Nucleus accumbens (tissue), 56 donors: Measurements from ENCODE around the gene SCUBE2.
"Not testable (repeated sequence)": the region's sequence is repeated elsewhere in the genome, so short reads cannot be mapped to it uniquely, and the experiment has no call there.

Source experiments
- DNase-seq, 56 donors: peaks; one replicate each; lab custom pipeline; 2025; lab: John Stamatoyannopoulos, UW

Gene SCUBE2

DNA sequence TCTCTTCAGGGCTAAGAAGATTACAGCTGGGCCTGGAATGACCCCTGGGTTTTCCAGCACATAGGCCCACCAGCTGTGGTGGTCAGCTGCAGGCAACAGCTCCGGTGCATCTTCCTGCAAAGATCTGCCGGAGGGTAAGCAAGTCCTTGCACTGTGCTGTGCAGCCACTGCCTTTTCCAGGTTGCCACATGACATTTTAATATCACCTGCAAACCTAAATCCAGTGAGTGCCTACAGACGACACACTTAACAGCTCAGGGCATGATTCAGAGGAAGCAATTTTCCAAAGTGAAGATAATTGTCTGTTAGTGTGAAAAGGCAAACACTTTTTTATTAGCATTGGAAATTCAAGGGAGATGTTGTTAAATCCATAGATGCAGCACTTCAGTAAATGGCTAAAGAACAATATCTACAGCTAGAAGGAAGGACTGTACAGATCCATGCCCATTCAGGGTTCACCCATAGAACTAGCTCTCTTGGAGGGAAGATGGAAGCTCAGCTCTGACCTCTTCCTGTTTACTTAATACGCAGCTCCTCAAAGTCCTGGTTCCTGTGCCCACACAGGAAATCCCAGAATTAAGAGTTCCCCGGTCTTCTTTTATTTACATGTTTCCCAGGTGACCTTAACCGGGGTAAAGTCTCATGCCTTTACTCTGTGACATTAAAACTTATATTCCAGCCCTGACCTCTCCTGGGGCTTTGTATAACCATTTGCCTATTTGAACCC lies 74.3 kb downstream of the SCUBE2 start:
- DNase-seq: peak in 6 of 56 donors; percentile 12 to 45 (median 22)

DNA sequence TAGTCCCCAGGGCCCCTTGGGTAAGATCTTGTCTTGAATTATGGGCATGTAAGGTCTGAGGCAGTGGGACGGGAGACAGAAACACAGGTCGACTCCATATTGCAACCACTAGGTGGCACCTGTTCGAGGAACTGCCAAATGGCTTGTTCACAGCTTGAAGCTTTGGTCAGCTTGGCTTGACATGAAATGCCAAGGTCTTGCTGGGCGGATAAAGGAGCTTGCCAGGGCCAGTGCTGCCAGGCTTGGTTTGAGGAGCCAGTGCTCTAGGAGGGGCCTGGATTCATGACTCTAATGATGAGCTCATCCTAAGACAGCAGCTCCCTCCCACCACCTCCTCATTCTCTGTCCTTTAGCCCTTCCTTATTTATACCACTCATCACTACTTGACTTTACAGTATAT lies 75.7 kb downstream of the SCUBE2 start:
- DNase-seq: peak in 40 of 56 donors; percentile 7 to 73 (median 33)

DNA sequence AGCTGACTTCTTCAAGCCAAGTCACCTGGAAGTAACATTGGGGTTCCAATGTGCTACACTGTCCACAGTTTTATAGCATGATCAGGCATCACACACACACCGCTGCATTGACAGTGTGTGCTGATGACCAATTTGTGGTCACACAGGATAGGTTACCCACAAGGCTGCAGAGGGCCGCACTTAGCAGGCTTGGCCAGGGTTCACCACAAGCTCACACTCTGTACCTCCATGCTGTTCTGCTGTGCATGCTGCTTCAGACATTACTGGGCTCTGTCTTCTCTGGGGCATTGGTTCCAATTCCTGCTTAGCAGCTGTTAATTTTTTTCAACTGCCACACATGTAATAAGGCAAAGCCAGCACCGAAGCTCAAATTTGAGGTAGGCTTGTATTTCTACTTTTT lies 76.6 kb downstream of the SCUBE2 start:
- DNase-seq: no peak

- DNase-seq: no peak
These were observed 78.0 kb downstream of the SCUBE2 start for GRCh38 chr11:9013373-9013772.

GRCh38 chr11:9009538-9009937 lies 81.9 kb downstream of the SCUBE2 start:
- DNase-seq: not testable (repeated sequence)

GRCh38 chr11:9008661-9009060 lies 82.7 kb downstream of the SCUBE2 start:
- DNase-seq: no peak

DNA sequence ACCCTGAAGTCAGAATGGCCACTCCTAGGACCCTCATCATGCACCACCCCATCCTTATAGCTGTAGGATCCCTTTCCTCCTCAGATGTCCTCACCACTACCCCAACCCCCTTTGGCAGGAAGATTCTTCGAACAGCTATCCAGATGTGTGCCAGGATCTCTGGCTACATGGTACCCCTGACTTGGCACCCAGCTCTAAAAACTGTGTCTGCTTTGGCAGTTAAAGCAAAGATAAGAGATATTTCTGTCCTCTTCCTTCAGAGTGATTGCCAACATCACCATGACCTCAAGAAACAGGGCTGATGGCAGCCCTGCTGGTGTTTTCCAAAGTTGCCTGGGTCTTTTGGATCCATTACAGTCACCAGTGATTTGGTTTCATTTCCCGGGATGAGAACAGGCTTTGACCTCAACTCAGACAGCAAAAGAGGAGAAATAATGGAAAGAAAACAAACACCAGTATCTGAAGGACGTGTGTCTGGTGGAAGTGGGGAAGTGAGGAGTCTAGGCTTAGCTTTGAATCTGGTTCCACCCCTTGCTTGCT lies 83.3 kb downstream of the SCUBE2 start:
- no peak for DNase-seq

DNA sequence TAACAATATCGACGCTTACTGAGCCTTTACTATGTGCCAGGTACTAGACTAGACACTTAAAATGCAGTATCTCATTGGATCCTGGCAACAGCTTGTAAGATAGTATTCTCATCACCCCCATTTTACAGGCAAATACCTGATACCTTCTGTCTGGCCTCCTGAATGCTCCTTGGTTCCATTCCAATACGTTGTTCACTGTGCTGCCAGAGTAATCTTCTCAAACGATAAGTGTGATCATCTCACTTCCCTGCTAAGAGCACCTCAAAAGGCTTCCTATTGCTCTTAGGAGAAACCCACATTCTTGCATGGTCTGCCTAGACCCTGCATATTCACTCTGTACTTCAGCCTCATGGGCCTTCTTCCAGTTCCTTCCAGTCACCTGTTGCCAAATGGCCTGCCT lies 86.3 kb downstream of the SCUBE2 start:
- DNase-seq: no peak

DNA sequence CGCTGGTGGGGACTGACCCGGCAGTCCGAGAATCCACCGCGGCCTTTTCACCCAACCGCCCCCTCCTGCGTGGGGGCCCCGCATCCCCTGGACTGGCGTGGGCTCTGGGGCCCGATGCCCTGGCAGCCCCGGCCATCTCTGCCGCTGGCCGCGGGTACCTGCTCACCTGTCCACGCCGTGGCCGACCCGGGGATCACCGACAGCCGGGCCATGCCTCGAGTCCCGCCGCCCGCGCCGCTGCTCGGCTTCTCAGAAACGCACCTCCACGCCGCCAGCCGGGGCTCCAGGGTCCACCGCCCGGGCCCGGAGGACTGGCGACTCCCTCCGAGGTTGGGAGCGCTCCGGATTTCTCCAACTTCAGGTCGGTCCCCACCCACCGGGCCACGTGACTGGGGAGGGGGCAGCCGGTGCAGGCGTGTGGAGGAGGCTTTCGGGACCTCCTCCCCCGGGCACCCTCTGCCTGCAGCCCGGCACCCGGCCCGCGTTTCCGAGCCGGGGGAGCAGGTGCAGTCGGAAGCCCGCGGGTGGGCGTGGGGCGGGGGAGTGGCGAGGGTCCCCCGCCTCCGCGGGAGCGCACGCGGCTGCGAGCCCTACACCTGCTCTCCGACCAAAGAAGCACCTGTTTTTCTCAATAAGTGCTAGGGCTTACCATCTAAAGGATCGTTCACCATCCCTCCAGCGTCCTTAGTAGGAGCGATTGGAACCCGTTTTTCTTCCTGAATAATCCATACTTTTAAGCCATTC lies 87.0 kb downstream of the SCUBE2 start:
- DNase-seq: peak in 2 of 56 donors; percentile 14 to 71

GRCh38 chr11:9003573-9004182 lies 87.7 kb downstream of the SCUBE2 start, which contains the start of gene NRIP3:
NRIP3 (minus strand) TSS chr11:9004001; CDS start chr11:9003935, 66 bp downstream.
- peak in 36 of 56 donors; percentile 4 to 81 (median 36) for DNase-seq

DNA sequence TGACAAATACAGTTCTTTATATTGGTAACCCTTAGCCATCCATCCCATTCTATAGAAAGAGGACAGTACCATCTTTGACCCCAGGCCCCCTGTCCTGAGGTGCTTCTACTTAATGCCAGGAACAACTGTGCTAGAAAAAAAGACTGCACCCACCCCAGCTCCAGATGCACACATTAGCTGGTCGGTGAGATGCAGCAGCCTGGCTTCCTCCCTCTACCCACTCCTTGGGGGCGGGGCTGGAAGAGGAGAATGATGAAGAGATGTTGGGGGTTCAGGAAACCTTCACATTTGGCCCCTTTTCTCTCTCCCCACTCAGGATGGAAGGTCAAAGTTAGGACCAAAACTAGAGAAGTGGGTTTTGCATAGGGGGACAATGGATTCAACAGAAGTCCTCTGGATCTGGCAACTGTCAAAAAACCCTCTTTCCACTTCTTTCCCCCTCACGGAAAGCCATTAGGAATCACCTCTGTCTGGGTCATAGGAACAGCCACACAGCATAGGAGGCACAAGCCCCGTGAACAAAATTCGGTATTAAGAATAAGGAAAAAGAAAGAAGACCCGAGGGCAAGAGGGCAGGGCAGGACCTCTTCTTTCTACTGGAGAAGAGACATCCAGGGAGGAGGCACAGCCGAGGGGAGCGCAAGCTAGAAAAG lies 88.4 kb downstream of the SCUBE2 start:
- peak in 2 of 56 donors; percentile 5 to 16 for DNase-seq

DNA sequence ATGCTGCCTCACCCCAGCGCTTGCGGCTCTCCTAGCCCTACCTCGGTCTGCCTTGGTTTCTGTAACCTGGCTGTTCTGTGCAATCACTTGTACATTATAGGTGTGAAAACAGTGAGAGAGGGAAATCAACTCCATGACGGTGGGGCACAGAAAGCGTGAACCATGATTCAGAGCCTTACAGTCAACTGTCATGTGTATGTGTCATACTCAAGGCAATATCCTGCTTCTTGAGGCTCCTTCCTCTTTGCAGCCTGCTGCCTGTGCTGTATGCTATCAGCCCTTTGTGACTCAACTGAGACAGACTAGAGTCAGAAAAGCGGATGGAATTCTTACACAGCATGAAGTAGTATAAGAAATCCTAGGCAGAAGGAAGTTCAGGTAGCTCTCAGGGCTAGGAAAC lies 89.7 kb downstream of the SCUBE2 start:
- peak in 5 of 56 donors; percentile 8 to 21 (median 16) for DNase-seq

GRCh38 chr11:8998017-8998416 lies 93.4 kb downstream of the SCUBE2 start:
- no peak for DNase-seq

DNA sequence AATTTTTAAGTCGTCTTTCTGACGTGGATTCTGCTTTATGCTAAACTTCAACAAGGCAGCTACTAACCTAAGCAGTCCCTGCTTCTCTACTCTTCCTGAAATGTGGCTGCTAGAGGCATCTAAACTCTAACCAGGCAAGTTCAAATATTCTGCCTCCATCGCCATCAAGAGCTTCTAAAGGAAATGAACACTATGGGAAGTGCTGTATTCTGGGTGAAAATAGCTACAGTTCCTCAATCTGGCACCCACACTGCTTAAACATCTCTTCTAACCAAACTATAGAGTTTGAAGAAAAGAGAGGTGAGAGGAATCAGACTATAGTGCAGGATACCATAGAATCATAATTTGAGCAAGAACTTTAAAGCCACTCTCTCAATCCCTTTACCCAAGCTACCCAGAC lies 93.9 kb downstream of the SCUBE2 start:
- DNase-seq: no peak

GRCh38 chr11:8989453-8989852 lies 101.9 kb downstream of the SCUBE2 start:
- no peak for DNase-seq

DNA sequence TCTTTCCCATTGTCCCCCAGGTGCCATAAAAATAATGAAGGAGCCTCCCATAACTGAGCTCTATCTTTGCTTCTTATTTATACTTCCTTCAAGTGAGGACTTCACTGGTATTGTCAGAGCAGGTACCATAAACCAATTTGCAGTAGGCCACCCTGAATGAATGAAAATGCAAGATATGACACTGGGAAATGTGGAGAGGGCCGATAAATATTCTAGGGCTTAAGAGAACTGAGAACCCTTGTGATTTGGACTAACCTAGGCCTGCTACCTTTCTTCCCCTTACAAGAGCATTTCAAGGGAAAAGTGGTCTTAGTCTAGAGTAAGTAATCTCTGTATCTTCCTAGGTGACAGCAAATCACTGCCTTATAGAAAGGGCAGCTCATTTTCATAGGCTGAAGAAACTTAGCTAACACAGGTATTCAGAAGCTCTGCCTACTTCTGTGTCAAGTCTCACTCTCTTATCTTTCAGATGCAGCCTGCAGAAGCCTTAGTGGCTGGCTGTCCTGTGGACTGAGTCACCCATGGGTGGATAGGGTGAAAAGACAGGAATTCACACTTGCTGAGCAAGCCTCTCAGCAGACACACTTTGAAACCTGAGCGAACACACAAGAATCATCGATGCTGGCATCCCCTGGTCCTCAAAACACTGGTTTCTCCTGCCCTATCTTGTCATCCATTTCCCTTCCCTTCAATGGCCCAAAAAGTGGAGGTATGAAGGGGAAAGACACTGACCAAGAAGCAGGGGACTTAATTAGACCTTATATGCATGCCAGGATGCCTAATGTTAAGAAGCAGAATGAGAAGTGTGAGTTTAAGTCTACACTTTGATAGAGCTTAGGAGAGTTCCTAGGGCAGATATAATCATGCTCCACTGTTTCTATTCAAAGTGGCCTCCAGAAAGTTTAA lies 102.8 kb downstream of the SCUBE2 start:
- DNase-seq: no peak

GRCh38 chr11:8987446-8987845 lies 104.0 kb downstream of the SCUBE2 start:
- no peak for DNase-seq

DNA sequence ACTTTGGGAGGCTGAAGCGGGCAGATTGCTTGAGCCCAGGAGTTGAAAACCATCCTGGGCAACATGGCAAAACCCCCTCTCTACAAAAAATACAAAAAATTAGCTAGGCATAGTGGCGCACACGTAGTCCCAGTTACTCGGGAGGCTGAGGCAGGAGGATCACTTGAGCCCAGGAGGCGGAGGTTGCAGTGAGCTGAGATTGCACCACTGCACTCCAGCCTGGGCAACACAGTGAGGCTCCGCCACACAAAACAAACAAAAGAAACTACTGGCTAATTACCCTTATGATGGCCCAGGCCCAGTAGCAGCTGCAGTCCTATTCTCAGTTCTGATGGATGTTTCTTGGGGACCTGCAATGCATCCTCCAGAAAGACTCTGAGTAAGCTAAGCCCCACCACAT lies 104.6 kb downstream of the SCUBE2 start:
- DNase-seq: not testable (repeated sequence)

- no peak for DNase-seq
These were observed 105.9 kb downstream of the SCUBE2 start for GRCh38 chr11:8985462-8985861.

GRCh38 chr11:8983552-8983951 lies 107.8 kb downstream of the SCUBE2 start:
- no peak for DNase-seq
